Chondrocyte (in vitro differentiated cells): ENCODE results near the gene WDR1. TPM values are rescaled to one million over a fixed set of nuclear protein-coding genes. Genes with fewer than 3 reads are reported as not detected.
A peak's percentile ranks its signal among the peaks of the same experiment; 100 is the strongest.

Experiments used
- DNase-seq: peaks from one replicate; pipeline ENCODE4 v3.0.0; 2021; ENCODE audit warnings: mixed read lengths, low spot score
- H3K27ac Mint-ChIP-seq: one replicate; pipeline ENCODE4 v1.8.0; 2021; ENCODE audit warnings: mild to moderate bottlenecking, moderate library complexity, mixed read lengths; ENCODE audit not compliant: unreplicated experiment
- H3K27me3 Mint-ChIP-seq: 2 replicates; pipeline ENCODE4 v1.8.0; 2021; ENCODE audit warnings: low read depth, mixed read lengths
- H3K36me3 Mint-ChIP-seq: 2 replicates; pipeline ENCODE4 v1.8.0; 2021; ENCODE audit warnings: low read depth, mixed read lengths
- H3K4me1 Mint-ChIP-seq: 2 replicates; pipeline ENCODE4 v1.8.0; 2021; ENCODE audit warnings: low read depth, mild to moderate bottlenecking, mixed read lengths
- H3K4me3 Mint-ChIP-seq: one replicate; pipeline ENCODE4 v1.8.0; 2021; ENCODE audit warnings: mild to moderate bottlenecking, moderate library complexity, mixed read lengths; ENCODE audit not compliant: unreplicated experiment
- H3K9me3 Mint-ChIP-seq: 2 replicates; pipeline ENCODE4 v1.8.0; 2021; ENCODE audit warnings: low read depth, mixed read lengths
- CTCF ChIP-seq: fragments of 200-600 bp; sonication (generic); IDR thresholded peaks from 2 replicates; pipeline ENCODE4 v1.5.0; 2021; ENCODE audit warnings: antibody characterized with exemption, mild to moderate bottlenecking, moderate library complexity
- total RNA-seq: library from RNA; stranded (reverse); gene quantifications from 3 replicates; pipeline ENCODE4 v1.2.1, GENCODE V29; 2021

Gene WDR1
- total RNA-seq, 1 donor from 2014 or later, result 483 TPM

GRCh38 chr4:10115797-10116568 is 616 bp downstream of the WDR1 start:
- H3K36me3 Mint-ChIP-seq, result peaks cover 33% of the 10 kb centered on the region
- H3K9me3 Mint-ChIP-seq, result no peaks in the 10 kb centered on the region
- no peaks in the 10 kb centered on the region for H3K27me3 Mint-ChIP-seq
- TF ChIP-seq CTCF, result no peak
- H3K4me3 Mint-ChIP-seq, result peak overlapping the region; percentile 93
- H3K27ac Mint-ChIP-seq, result peak overlapping the region; percentile 84
- H3K4me1 Mint-ChIP-seq, result peaks cover 66% of the 10 kb centered on the region
- no peak for DNase-seq

GRCh38 chr4:10115271-10115796 is 1.3 kb downstream of the WDR1 start:
- Mint-ChIP-seq H3K4me1 (peaks cover 72% of the 10 kb centered on the region), H3K27me3 (no peaks in the 10 kb centered on the region)
- DNase-seq, result no peak

GRCh38 chr4:10114607-10115006 is 2.0 kb downstream of the WDR1 start:
- Mint-ChIP-seq H3K4me1 (peaks cover 80% of the 10 kb centered on the region), H3K27ac (no peak overlapping the region), H3K36me3 (peaks cover 35% of the 10 kb centered on the region), H3K4me3 (peak overlapping the region; percentile 93), H3K27me3 (no peaks in the 10 kb centered on the region), H3K9me3 (no peaks in the 10 kb centered on the region)
- DNase-seq, result no peak
- TF ChIP-seq CTCF, result no peak

More at GRCh38 chr4:10115271-10115796, 1.3 kb downstream of the WDR1 start:
- TF ChIP-seq CTCF, result no peak
- peaks cover 33% of the 10 kb centered on the region for H3K36me3 Mint-ChIP-seq
- H3K4me3 Mint-ChIP-seq, result peak overlapping the region; percentile 93
- H3K27ac Mint-ChIP-seq, result peak overlapping the region; percentile 84
- H3K9me3 Mint-ChIP-seq, result no peaks in the 10 kb centered on the region

- peak overlapping the region; percentile 79 for H3K27ac Mint-ChIP-seq
- TF ChIP-seq CTCF, result no peak
- peaks cover 84% of the 10 kb centered on the region for H3K4me1 Mint-ChIP-seq
- DNase-seq, result no peak
- peaks cover 37% of the 10 kb centered on the region for H3K36me3 Mint-ChIP-seq
- H3K27me3 Mint-ChIP-seq, result no peaks in the 10 kb centered on the region
- peak overlapping the region; percentile 93 for H3K4me3 Mint-ChIP-seq
- no peaks in the 10 kb centered on the region for H3K9me3 Mint-ChIP-seq
These were observed 2.5 kb downstream of the WDR1 start for GRCh38 chr4:10114147-10114546.

GRCh38 chr4:10113362-10114047 is 3.1 kb downstream of the WDR1 start:
- no peak for DNase-seq
- peak overlapping the region; percentile 93 for H3K4me3 Mint-ChIP-seq
- no peaks in the 10 kb centered on the region for H3K9me3 Mint-ChIP-seq
- H3K36me3 Mint-ChIP-seq, result peaks cover 40% of the 10 kb centered on the region
- TF ChIP-seq CTCF, result no peak
- peaks cover 87% of the 10 kb centered on the region for H3K4me1 Mint-ChIP-seq
- H3K27ac Mint-ChIP-seq, result peak overlapping the region; percentile 79
- no peaks in the 10 kb centered on the region for H3K27me3 Mint-ChIP-seq
